Breast epithelium (tissue), 3 donors: ENCODE measurements around the gene VPS29.

Experiments
- POLR2A ChIP-seq: fragments of 450-650 bp; IDR thresholded peaks from one replicate; pipeline ENCODE4 v1.6.1; 2016; ENCODE audit warnings: antibody characterized with exemption, mild to moderate bottlenecking, moderate library complexity
- TF ChIP-seq, protein P1 (sequence below), 3 donors: fragments of 450-650 bp; IDR thresholded peaks; one replicate each; pipeline ENCODE4 v1.5.1; 2016 to 2017; ENCODE audit warnings: antibody characterized with exemption in 3 of 3, mild to moderate bottlenecking in 3 of 3, moderate library complexity in 3 of 3

DNA sequence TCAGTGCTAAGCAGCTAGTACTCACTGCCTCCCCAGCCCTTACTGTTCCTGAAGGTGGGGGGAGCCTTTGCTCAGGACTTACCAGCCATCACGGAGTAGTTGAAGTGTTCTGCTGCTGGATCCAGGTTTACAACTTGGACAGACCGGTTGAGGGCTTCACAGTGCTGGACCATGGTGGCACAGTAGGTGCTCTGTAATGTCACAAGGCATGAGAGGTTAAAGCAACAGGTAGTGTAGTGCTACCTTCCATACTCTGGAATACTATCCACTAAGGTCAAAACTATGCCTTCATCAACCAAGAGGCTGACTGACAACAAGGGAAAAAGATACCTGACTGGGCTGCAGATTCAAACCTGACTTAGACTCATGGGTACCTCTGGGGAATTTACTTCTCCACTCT lies 36.9 kb downstream of the VPS29 start:
- TF ChIP-seq, protein P1, sequence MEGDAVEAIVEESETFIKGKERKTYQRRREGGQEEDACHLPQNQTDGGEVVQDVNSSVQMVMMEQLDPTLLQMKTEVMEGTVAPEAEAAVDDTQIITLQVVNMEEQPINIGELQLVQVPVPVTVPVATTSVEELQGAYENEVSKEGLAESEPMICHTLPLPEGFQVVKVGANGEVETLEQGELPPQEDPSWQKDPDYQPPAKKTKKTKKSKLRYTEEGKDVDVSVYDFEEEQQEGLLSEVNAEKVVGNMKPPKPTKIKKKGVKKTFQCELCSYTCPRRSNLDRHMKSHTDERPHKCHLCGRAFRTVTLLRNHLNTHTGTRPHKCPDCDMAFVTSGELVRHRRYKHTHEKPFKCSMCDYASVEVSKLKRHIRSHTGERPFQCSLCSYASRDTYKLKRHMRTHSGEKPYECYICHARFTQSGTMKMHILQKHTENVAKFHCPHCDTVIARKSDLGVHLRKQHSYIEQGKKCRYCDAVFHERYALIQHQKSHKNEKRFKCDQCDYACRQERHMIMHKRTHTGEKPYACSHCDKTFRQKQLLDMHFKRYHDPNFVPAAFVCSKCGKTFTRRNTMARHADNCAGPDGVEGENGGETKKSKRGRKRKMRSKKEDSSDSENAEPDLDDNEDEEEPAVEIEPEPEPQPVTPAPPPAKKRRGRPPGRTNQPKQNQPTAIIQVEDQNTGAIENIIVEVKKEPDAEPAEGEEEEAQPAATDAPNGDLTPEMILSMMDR (IDR thresholded peaks at IDR 0.05), result no peak
- TF ChIP-seq POLR2A, result no peak
